Activated naive CD8-positive, alpha-beta T cell (primary cell): ENCODE measurements around the gene SLC15A4.

Source experiments
- H3K27ac Mint-ChIP-seq: one replicate; pipeline ENCODE4 v1.8.0; 2021; ENCODE audit warnings: mixed read lengths
- H3K27me3 Mint-ChIP-seq: one replicate; pipeline ENCODE4 v1.8.0; 2021; ENCODE audit warnings: mixed read lengths
- H3K36me3 Mint-ChIP-seq: one replicate; pipeline ENCODE4 v1.8.0; 2021; ENCODE audit warnings: mixed read lengths
- H3K4me1 Mint-ChIP-seq: one replicate; pipeline ENCODE4 v1.8.0; 2021; ENCODE audit warnings: low read depth, mixed read lengths
- H3K4me3 Mint-ChIP-seq: one replicate; pipeline ENCODE4 v1.8.0; 2021; ENCODE audit warnings: mild to moderate bottlenecking, mixed read lengths
- H3K9me3 Mint-ChIP-seq: one replicate; pipeline ENCODE4 v1.8.0; 2021; ENCODE audit warnings: low read depth, mixed read lengths

SLC15A4 gene

DNA sequence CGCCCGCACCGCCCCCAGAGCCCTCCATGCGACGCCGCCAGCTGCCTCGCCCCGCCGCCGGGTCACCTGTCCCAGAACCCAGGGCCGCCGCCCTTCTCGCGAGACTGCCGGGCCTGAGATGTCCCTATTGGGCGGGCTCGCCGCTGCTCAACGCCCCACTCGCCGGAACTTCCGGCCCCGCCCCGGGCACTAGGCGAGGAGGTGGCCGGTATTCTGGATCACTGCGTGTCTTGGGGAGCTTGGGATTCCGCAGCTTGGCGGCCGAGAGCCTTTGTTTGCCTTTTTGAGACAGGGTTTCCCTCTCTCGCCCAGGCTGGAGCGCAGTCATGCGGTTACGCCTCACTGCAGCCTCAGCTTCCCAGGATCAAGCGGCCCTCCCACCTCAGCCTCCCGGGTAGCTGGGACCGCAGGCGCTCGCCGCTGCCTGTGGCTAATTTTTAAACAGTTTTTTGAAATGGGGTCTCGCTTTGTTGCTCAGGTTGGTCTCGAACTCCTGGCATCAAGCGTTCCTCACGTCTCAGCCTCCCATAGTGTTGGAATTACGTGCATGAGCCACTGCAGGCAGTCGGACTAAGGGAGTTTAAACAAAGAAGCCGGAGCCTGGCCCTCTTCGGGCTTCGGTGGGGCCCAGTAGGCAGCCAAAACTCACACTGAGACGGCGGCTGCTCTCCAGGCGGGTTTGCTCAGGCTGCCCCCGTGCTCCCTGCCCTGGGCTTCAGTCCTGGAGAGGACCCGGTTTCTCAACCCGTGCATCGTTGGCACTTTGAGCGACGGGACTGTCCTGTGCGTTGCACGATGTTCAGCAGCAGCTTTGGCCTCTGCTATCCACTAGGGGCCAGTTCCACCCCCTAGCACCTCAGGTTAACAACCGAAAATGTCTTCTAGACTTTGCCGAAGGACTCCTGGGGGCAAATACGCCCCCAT is at the start of gene SLC15A4:
Gene SLC15A4 (minus strand): TSS at position 43 of the 924 bp plus-strand sequence. CDS start 15 bp downstream, at position 28.
- Mint-ChIP-seq H3K36me3 (peaks cover 3% of the 10 kb centered on the region), H3K4me3 (peak within 1 kb of the TSS; percentile 85), H3K27ac (peak within 1 kb of the TSS; percentile 68), H3K9me3 (no peaks in the 10 kb centered on the region), H3K27me3 (peaks cover 1% of the 10 kb centered on the region), H3K4me1 (peaks cover 36% of the 10 kb centered on the region)

DNA sequence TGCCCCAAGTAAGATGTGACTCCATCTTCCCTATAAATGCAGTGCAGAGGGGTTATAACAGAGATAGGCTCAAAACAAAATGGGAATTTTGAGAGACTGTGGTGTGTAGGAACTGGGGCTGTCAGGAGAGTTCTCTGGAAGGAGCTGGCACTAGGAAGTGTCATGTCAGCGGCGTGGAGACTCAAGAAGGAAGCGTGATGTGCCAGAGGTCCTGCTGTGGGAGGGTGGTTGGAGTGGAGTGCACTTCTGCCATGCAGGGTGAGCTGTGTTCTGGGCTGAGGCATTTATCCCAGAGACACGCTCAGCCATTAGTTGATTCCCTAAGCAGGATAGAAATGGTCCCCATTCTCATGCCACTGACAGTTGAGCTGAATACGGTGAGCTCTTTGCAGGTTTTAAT is 48.5 kb upstream of the SLC15A4 start:
- no peaks in the 10 kb centered on the region for H3K36me3 Mint-ChIP-seq
- peaks cover 9% of the 10 kb centered on the region for H3K9me3 Mint-ChIP-seq
- H3K4me1 Mint-ChIP-seq = no peaks in the 10 kb centered on the region
- peaks cover 5% of the 10 kb centered on the region for H3K27me3 Mint-ChIP-seq
- H3K4me3 Mint-ChIP-seq = no peak overlapping the region
- no peak overlapping the region for H3K27ac Mint-ChIP-seq

DNA sequence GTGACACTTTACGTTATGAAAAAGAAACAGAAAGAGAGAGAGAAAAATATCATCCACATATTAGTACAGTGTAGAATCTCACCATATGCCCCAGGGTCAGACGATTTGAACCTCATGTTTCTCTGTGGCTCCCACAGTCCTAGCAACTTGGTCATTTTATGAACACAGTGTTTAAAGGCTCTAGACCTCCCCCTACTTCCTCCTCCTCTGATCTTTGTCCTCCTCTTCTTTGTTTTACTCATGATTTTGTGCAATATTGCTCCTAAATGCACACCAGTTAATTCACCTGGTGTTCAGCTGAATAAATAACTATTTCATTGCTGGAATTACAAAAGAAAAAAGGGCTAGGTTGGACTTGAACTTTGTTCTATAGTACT is 47.7 kb upstream of the SLC15A4 start:
- Mint-ChIP-seq H3K27ac (no peak overlapping the region), H3K4me1 (no peaks in the 10 kb centered on the region)

DNA sequence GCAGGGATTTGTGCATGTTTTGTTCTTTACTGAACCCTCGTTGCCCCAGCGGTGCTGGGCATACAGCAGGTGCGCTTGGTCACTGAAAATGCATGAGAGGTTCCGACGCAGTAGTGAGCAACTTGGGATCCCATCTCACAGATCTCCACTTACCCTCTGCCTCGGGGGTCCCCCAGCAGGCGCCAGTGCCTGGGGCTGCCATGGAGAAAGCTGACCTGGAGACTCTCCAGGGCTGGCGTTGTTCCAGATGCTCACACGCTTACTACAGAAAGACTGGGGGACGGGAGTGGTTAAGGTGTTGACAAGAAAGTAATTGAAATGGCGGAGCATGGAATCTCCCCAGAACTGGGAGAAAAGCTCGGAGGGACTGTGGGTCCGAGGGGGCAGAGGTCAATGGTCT is 43.7 kb upstream of the SLC15A4 start:
- no peak overlapping the region for H3K4me3 Mint-ChIP-seq
- no peak overlapping the region for H3K27ac Mint-ChIP-seq
- no peaks in the 10 kb centered on the region for H3K36me3 Mint-ChIP-seq
- H3K4me1 Mint-ChIP-seq = no peaks in the 10 kb centered on the region
- no peaks in the 10 kb centered on the region for H3K27me3 Mint-ChIP-seq
- no peaks in the 10 kb centered on the region for H3K9me3 Mint-ChIP-seq

More for the DNA sequence above, 47.7 kb upstream of the SLC15A4 start:
- no peaks in the 10 kb centered on the region for H3K36me3 Mint-ChIP-seq
- H3K27me3 Mint-ChIP-seq = peaks cover 5% of the 10 kb centered on the region
- H3K4me3 Mint-ChIP-seq = no peak overlapping the region
- H3K9me3 Mint-ChIP-seq = peaks cover 9% of the 10 kb centered on the region

DNA sequence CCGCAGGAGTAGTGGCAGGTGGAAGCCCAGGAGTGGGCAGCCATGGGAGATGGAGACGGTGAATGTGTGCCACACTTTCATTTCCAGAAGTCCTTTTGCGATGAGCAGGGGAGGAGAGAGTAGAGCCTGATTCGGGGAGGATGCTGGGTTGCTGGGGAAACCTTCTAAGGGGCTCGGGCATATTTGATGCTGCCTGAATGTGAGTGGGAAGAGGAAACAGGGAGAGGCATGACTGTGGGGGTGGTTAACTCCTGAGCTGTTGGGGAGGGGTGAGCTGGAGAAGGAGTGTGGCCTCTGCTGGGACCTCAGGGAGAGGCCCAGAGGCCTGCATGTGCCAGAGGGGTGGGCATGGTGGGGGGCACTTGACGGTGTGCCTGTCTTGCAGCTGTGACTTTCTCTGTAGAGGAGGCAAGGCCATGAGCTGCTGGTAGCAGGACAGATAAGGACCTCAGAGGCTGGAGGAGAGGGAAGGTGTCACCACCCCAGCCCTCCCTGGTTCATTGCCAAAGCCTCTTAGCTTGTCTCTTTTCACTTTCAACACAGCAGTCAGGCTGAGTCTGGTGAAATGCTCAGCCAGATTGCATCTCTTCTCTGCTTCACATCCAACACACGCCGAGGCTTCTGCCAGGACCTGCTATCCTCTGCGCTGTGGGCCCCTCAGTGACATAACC is 40.9 kb upstream of the SLC15A4 start:
- Mint-ChIP-seq H3K27me3 (peaks cover 3% of the 10 kb centered on the region), H3K36me3 (no peaks in the 10 kb centered on the region), H3K9me3 (no peaks in the 10 kb centered on the region), H3K4me3 (no peak overlapping the region), H3K4me1 (no peaks in the 10 kb centered on the region), H3K27ac (no peak overlapping the region)

DNA sequence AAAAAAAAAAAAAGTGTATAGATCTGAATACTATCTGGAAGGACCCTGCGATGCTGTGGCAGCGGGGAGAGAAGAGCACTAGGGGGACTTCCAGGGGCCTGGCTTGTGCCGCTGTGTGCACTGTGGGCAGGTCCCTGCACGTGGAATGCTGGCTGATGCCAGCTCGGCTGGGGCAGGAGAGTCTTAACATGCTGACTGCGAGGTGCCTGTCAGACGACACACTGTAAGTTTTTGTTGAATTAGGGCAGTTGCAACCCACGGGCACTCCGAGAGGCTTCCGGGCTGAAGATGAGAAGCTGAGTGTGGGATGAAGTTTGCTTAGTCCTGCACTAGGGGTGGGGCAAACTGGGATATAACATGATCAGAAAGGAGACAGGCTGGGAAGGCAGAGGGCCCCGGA is 40.2 kb upstream of the SLC15A4 start:
- Mint-ChIP-seq H3K27ac (no peak overlapping the region), H3K4me1 (no peaks in the 10 kb centered on the region), H3K36me3 (no peaks in the 10 kb centered on the region), H3K9me3 (no peaks in the 10 kb centered on the region), H3K27me3 (peaks cover 4% of the 10 kb centered on the region), H3K4me3 (no peak overlapping the region)

DNA sequence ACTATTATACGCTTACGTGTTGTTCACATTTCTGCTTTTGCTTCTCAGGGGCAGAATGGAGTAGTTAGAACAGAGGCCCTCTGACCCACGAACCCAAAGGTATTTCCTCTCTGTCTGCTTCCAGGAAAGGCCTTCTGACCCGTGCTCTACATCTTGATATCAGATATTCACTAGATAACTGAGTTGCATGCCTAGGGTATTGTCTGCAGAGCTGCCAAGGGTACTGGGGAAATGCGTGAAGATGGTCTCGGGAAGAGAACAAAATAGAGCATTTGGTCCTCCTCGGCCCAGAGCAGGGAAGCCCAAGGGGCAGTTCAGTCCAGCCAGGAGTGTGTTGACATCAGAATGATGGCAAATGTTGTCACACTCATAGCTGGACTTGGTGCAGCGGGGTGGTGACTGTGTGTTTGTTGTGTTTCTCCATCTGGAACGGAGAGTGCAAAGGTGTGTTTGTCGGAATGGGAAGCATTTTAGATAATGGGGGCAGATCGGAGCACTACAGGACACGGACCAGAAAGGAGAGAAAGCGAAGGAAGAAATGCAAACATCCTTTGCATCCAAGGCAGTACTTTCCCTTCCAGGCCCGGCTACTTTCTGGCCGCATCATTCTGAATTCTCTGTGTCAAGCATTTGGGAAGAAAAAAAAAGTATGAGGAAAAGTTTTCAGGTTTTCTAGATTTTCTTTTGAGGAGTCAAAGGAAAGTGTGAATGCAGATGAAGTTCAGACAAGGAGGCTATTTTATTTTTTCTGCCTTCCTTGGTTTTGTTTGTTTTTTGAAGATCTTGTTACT is 37.7 kb upstream of the SLC15A4 start:
- no peaks in the 10 kb centered on the region for H3K36me3 Mint-ChIP-seq
- no peaks in the 10 kb centered on the region for H3K9me3 Mint-ChIP-seq
- no peaks in the 10 kb centered on the region for H3K4me1 Mint-ChIP-seq
- H3K4me3 Mint-ChIP-seq = no peak overlapping the region
- H3K27me3 Mint-ChIP-seq = peaks cover 5% of the 10 kb centered on the region
- no peak overlapping the region for H3K27ac Mint-ChIP-seq

DNA sequence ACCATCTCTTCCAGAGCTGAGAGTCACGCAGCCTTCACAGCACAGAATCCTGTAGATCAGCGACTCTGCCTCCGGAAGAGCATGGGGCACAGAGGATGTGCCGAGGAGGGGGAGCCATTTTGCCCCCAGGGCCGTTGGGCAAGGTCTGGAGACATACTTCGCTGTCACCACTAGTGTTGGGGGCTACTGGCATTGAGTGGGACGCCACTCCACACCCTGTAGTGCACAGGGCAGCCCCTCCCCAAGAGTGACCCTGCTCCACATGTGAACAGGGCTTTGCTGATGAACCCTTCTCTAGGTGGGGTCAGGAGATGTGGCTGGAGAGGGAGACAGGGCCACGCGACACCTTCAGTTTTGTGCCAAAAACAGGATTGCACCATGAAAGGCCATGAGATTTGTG is 35.6 kb upstream of the SLC15A4 start:
- Mint-ChIP-seq H3K36me3 (no peaks in the 10 kb centered on the region), H3K27me3 (peaks cover 13% of the 10 kb centered on the region), H3K4me1 (no peaks in the 10 kb centered on the region), H3K9me3 (no peaks in the 10 kb centered on the region), H3K4me3 (no peak overlapping the region), H3K27ac (no peak overlapping the region)

DNA sequence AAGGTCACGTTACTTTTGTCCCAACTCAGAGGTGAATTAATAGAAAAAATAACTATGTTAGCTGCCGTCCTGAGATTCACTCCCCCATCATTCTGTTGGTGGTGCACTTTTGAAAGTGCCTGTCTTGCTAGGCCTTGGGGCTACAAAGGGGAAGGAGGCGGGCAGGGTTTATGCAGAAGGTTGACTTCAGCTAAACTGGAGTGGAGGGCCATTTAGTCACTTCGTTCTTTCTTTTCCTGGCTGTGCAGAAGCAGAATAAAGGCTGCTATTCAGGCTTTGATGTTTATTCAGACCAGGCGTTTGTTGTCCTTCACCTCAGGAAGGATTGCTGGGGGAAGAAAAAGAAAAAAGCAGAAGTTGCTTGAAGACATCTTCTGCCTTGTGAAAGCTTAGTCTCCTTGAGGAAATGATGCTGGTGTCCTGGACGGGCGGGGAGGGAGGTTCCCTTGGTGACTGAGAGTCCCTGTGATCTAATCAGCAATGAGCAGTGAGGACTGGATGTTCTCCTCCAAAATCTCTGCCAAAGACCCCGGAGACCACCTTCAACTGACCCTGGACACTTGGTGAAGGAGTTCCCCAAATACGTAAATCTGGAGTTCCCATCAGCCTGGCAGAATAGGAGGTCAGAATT is 33.5 kb upstream of the SLC15A4 start:
- Mint-ChIP-seq H3K4me3 (no peak overlapping the region), H3K9me3 (no peaks in the 10 kb centered on the region), H3K4me1 (no peaks in the 10 kb centered on the region), H3K36me3 (no peaks in the 10 kb centered on the region), H3K27me3 (peaks cover 15% of the 10 kb centered on the region), H3K27ac (no peak overlapping the region)

DNA sequence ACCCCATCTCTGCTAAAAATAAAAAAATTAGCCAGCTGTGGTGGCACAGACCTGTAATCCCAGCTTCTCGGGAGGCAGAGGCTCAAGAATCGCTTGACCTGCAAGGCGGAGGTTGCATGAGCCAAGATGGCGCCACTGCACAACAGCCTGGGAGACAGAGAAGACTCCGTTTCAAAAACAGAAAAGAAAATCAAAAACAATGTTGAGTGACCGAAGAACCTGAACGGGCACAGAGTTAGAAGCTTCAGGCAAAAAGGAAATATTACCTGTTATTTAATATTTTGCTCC is 33.0 kb upstream of the SLC15A4 start:
- no peaks in the 10 kb centered on the region for H3K36me3 Mint-ChIP-seq

DNA sequence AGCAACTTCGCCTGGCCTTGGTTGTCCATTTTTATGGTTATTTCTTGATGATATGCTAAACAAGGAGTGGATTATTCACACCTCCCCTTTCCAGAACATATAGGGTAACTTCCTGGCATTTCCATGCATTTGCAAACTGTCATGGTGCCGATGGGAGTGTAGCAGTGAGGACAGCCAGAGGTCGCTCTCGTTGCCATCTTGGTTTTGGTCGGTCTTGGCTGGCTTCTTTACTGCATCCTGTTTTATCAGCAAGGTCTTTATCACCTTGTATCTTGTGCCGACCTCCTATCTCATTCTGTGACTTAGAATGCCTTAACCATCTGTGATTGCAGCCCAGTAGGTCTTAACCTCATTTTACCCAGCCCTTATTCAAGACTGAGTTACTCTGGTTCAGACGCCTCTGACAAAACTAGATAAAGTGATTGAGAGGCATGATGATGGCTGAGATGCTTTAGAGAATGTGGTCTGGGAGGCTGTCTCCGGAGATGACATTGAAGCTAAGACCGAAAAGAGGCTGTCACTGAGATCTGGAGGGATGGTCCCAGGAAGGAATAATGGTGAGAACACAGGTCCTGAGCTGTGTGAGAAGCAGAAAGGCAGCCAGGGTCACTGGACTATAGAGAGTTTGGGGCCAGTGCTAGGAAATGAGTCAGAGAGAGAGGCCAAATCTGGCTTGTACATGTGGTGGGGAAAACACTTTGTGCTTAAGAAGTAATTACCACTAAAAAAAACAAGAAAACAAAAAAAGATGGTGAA is 32.5 kb upstream of the SLC15A4 start:
- Mint-ChIP-seq H3K36me3 (no peaks in the 10 kb centered on the region), H3K4me1 (no peaks in the 10 kb centered on the region), H3K27ac (no peak overlapping the region), H3K4me3 (no peak overlapping the region), H3K9me3 (no peaks in the 10 kb centered on the region), H3K27me3 (peaks cover 15% of the 10 kb centered on the region)

More for the DNA sequence above, 33.0 kb upstream of the SLC15A4 start:
- Mint-ChIP-seq H3K4me1 (no peaks in the 10 kb centered on the region), H3K27ac (no peak overlapping the region), H3K4me3 (no peak overlapping the region), H3K27me3 (peaks cover 15% of the 10 kb centered on the region), H3K9me3 (no peaks in the 10 kb centered on the region)

DNA sequence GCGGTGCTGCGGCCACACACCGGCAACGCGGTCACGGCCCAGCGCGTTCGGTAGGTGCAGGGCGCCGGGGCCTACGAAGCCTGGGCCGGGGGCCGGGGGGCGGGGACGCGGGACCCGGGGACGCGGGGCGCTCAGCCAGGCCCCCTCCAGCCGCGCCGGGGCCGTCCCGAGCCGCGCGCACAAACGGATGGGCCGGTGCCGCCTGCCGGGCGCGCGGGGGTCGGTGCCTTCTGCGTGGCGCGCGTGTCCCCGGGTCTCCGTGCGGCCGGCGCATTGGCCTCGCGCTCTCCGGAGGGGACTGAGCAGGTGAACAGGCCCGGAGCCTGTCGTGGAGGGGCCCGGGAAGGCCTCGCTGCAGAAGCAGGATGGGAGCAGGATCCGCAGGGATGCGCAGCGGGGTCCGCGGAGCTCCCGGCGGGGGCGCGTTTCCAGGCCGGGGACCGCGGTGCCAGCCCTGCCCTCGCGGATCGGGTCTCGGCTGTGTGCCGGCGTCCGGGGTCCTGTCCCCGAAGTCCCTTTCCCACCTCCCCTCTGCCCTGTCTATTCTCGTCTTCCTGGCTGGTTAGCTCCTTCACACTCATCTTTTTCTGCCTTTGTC is 29.9 kb upstream of the SLC15A4 start:
- H3K36me3 Mint-ChIP-seq = no peaks in the 10 kb centered on the region
- H3K4me1 Mint-ChIP-seq = no peaks in the 10 kb centered on the region
- peaks cover 13% of the 10 kb centered on the region for H3K27me3 Mint-ChIP-seq
- H3K27ac Mint-ChIP-seq = no peak overlapping the region
- no peak overlapping the region for H3K4me3 Mint-ChIP-seq
- H3K9me3 Mint-ChIP-seq = no peaks in the 10 kb centered on the region

DNA sequence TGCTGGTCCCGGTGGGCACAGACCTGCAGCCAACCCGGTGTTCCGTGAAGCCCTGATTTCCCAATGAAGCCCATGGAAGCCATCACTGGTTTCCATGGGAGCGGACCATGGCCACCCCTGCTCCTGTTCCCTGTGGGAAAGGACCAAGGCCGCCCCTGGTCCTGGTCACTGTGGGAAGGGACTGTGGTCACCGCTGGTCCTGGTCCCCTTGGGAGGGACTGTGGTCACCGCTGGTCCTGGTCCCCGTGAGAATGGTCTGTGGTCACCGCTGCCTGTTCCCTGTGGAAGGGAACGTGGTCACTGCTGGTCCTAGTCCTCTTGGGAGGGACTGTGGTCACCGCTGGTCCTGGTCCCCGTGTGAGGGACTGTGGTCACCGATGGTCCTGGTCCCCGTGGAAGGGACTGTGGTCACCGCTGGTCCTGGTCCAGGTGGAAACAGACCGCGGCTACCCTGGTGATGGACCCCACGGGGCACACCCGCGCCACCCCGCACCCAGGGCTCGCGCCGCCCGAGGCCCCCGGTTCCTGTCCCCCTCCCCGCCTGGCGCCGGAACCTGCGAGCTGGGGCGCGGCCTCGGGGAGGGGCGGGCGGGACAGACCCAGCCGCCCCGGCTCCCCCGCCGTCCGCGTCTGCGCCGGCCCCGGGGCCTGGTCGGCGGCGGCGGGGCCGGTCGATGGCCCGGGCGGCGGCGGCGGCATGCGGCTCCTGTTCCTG is 29.3 kb upstream of the SLC15A4 start, which contains the start of gene GLT1D1:
Gene GLT1D1 (plus strand): TSS at position 594 of the 715 bp plus-strand sequence. CDS start 104 bp downstream, at position 698.
- H3K4me1 Mint-ChIP-seq = no peaks in the 10 kb centered on the region
- no peaks in the 10 kb centered on the region for H3K36me3 Mint-ChIP-seq
- no peaks in the 10 kb centered on the region for H3K9me3 Mint-ChIP-seq
- H3K4me3 Mint-ChIP-seq = no peak within 1 kb of the TSS
- H3K27ac Mint-ChIP-seq = no peak within 1 kb of the TSS
- H3K27me3 Mint-ChIP-seq = peaks cover 13% of the 10 kb centered on the region
